Breast epithelium (tissue), 3 donors: ENCODE data around the gene HOXD4.

Source experiments
- POLR2AphosphoS5 ChIP-seq, 3 donors: sonication (generic); formaldehyde crosslinking; IDR thresholded peaks; one replicate each; pipeline ENCODE4 v1.6.1; 2017; ENCODE audit warnings: antibody characterized with exemption in 3 of 3
- TF ChIP-seq, protein P1 (sequence below), 3 donors: fragments of 450-650 bp; IDR thresholded peaks; one replicate each; pipeline ENCODE4 v1.5.1; 2016 to 2017; ENCODE audit warnings: antibody characterized with exemption in 3 of 3, mild to moderate bottlenecking in 3 of 3, moderate library complexity in 3 of 3

DNA sequence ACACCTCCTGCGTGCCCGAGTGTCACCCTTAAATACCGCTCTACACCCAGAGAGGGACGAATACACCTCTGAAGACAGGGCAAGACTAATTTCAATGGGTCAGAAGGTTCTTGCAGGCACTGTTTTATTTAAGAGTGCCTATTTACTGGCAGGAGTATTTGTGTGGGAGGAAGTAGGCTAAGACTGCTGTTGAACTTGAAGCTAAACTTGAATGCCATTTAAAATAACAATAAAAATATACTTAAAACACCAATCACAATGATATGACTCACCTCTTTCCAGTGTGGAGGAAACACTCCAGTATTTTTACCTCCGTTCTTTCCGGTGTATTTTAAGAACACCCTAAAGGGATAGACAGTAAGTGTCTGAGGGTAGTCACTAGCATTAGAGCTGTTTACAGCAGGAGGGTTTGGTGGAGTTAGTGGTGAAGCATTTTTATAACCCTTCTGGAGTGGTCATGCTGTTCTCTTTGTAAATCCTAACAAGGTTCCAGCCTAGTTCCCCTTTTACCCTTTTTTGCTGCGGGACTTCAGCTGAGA, 27.5 kb downstream of the HOXD4 start:
- TF ChIP-seq, protein P1, sequence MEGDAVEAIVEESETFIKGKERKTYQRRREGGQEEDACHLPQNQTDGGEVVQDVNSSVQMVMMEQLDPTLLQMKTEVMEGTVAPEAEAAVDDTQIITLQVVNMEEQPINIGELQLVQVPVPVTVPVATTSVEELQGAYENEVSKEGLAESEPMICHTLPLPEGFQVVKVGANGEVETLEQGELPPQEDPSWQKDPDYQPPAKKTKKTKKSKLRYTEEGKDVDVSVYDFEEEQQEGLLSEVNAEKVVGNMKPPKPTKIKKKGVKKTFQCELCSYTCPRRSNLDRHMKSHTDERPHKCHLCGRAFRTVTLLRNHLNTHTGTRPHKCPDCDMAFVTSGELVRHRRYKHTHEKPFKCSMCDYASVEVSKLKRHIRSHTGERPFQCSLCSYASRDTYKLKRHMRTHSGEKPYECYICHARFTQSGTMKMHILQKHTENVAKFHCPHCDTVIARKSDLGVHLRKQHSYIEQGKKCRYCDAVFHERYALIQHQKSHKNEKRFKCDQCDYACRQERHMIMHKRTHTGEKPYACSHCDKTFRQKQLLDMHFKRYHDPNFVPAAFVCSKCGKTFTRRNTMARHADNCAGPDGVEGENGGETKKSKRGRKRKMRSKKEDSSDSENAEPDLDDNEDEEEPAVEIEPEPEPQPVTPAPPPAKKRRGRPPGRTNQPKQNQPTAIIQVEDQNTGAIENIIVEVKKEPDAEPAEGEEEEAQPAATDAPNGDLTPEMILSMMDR (IDR thresholded peaks at IDR 0.05): no peak
- TF ChIP-seq POLR2AphosphoS5 (IDR thresholded peaks at IDR 0.05): no peak
